ENCODE data around the gene NKX6-1. TPM values are rescaled to one million over a fixed set of nuclear protein-coding genes. Genes with fewer than 3 reads are reported as not detected.

NKX6-1 gene
- total RNA-seq, 1 donor from 2014 or later, result not detected

DNA sequence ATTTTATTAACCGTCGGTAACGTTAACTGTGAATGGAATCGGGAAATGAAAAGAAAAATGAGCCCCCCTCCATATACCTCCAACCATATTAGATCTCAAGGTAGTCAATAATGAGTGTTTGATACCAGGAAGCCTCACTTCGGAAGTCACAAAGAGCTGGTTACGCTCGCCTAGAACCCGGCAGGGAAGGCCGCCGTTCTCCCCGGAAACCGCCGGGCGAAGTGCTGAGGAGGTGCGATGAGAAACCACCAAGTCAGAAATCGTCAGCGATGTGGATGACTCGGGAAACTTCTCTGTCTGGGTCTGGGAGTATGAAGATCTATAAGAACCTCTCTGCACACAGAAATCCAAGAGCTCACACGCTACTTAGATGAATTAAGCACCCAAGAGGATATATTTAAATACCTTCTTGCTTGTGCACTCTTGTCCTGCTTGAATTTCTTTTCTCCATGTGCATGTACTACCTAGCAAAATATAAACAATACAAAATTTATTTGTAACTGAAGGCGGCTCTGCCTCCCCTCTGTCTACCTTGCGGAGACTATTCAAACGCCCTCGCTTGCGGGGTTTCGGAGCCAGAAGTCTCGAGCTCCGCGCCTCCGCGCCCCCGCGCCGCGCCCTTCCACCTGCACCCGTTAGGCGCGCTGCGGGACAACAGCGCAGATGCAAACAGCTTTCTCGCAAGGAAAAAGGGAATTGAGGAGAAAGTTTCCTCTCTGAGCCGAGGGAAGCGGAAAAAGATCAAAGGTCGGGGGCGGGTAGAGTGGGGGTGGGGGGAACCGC lies 17.8 kb downstream of the NKX6-1 start:
- intact Hi-C loops (cut with micrococcal nuclease), result no loop called here

DNA sequence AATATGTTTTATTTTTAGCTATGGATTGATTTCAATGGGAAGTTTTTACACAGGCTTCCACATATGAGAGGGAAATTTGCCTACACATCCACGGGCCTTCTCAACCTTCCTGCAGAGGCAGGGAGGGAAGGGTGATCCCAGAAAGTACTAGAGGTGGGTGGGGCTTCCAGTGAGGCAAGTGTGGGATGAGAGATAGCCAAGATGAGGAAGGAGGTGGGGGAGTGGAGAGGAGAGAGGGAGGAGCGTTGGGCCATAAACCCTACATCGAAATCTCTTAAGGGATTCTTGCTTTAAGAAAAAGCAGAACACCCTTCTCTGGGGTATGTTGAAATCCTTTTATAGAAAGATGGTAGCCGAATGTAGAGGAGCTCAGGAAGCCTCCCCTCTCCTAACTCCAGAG lies 19.0 kb downstream of the NKX6-1 start:
- intact Hi-C loops (cut with micrococcal nuclease), result no loop called here

DNA sequence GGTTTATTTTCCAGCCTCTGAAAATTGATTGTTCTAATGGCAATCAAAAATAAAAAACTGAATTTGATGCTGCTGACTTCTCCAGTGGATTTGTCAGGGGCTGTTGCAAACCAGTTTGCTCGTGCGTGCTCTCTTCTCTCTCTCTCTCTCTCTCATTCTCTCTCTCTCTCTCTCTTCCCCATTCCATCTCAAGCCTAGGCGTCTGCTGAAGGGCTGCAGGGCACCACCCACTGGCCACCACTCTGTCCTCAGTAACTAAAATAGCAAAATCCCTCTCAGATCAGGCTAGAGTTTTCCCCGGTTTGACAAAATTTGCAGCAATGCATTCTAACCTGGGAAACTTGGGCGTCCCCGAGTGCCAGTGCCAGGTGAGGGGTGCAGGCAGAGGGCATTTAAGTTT lies 19.4 kb downstream of the NKX6-1 start:
- intact Hi-C loops (cut with micrococcal nuclease), result no loop called here

DNA sequence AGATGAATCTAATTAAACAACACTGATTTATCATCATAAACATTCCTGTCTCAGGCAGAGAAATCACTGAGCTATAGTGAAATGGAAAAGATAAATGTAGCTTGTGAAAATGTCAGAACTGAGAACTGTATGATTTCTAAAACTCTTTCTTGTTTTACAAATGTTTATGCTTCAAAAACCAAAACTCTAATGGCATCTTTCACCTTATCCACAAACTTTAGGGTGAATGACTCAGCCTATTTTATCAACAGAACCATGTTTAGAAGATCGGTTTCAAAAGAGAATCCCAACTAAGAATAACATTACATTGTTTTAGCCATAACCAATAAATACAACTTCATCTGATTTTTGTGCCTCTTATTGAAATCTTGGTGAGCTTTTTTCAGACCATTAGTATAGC lies 21.4 kb downstream of the NKX6-1 start:
- intact Hi-C loops (cut with micrococcal nuclease), result no loop called here

DNA sequence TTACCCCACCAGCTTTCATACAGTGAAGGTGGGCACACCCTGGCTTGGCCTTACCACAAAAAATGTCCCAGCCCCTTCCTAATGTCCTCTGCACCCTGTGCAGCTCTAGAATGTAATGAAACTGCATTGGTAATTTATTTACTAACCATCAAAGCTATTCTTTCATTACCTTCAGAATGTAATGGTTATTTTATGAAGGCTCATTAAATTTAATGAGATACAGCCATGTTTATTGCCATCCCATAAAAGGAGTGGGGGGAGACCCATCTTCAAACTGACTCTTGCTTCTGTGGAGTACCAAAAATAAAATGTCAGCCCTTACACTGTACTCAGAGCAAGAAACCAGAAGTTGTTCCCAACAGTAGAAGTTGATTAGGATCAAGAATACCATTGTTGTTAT lies 25.0 kb downstream of the NKX6-1 start:
- intact Hi-C loops (cut with micrococcal nuclease), result no loop called here

DNA sequence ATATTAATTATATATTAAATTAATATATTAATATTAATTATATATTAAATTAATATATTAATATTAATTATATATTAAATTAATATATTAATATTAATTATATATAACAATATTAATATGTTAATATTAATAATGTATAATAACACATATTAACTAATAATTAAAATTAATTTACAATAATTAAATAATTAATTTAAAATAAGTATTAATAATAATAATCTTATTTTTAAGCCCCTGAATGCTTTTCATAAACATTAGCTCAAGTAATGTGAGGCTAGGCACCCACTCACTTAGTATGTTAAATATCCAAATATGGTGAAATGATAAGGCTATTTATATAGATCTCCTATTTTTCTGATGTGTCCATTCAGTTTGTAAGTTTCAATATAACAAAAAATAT lies 26.9 kb downstream of the NKX6-1 start:
- intact Hi-C loops (cut with micrococcal nuclease), result no loop called here

DNA sequence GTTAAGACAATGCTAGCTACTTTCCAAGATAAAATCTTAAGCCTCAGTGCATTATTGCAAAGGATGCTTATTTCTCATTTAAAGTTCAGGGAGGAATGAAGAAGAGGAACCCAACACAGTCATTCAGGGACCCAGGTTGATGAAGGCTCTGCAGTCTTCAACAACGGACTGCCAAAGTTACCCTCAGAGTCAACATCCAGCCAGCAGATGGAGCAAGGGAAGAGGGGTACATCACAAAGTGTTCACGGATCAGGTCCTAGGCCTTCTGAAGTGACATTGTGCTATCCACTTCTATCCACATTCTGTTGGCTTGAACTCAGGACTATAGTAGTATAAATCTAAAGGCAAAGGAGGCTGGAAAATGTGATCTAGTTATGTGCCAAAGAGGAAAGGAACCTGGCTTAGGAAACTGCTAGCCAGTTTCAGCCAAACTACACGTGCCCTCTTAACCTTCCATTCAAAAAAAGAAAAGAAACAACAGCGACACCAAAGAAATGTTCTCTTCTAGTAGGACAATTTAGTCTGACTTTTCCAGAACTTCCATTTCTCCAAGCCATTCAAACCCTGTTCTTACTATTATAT lies 28.8 kb downstream of the NKX6-1 start:
- intact Hi-C loops (cut with micrococcal nuclease), result no loop called here

DNA sequence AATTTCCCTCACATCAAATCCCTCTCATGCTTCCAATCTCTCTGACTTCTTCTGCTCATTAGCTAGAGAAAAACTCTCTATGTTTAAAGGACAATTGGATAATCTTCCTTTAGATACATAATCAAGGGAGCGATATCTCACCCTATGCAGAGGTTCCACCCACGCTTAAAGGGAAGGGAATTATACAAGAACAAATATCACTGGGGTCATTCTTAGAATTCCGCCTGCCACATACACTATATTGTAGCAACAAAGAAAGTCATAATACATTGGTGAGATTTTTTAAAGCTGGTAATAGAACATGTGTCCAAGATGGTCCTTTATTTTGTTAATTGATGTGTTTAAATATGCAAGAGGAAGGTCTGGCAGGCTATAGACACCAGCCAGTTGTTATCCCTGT lies 31.5 kb downstream of the NKX6-1 start:
- intact Hi-C loops (cut with micrococcal nuclease), result no loop called here

DNA sequence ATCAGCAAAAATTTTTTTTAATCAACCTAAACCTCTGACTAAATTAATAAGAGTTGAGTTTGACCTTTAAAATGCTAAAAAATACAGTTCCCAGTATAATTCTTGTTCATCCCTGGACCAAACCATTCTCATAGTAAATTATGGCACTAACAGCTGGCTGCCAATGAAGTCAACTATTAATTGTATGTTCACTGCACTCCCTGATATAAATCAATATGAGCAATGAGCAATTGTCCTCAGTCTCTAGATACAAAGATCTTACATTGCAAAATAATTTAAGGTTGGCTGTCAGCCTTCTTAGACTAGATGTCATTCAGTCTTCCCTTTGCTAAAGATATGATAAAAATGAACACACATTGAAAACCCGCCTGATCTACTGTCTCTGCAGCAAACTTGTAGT lies 39.3 kb downstream of the NKX6-1 start:
- intact Hi-C loops (cut with micrococcal nuclease), result no loop called here

DNA sequence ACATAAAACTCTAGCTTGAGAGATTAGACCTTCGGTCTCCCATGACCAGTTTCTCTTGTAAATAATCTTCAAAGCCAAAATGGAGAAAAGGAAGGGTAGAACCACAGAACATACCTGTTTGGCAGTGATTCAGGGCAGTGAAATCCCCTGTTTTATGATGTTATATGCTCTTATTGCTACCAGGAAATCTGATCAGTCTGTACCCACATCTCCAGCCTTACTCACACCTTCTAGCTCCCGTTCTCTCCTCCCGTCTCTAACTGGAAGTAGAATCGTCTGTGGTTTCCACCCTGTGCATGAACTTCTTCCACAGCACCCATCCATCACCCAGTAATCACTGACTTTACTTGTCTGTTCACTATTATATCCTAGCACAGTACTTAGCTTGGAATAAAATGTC lies 42.9 kb downstream of the NKX6-1 start:
- intact Hi-C loops (cut with micrococcal nuclease), result no loop called here

DNA sequence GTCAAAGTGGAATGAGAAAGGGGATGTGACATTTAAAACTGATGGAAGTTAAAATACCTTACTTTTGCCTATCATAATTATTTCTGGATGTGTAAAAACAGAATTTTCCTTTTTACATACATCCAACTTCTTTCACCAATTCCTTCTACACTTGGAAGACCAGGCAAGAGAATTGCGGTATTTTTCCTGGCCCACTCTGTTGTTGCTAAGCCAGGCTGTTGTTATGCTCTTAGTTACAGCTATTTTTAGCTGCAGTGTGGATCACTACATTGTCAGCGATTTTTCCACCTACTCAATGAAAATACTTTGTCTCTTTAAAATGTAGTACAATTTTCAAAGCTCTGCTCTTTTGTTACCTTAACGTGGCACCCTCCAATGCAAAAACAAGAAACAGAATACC lies 43.4 kb downstream of the NKX6-1 start:
- intact Hi-C loops (cut with micrococcal nuclease), result no loop called here

DNA sequence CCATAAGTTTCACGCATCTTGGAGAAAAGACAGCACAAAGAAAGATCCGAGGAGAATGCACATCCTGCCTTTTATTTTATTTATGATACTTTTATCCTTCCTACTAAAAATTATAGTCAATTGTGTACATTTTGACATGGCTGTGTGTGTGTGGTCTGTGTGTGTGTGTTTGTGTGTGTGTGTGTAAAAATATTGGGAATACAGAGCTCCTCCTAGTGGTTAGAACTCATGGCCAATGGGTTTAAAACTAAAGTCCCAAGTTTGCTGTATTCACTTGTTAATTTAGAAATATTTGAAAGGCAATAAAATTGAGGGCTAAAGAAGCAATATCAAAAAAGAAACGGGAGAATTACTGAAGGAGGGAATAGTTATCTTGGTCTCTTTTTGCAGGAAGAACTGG lies 47.5 kb downstream of the NKX6-1 start:
- intact Hi-C loops (cut with micrococcal nuclease), result no loop called here

DNA sequence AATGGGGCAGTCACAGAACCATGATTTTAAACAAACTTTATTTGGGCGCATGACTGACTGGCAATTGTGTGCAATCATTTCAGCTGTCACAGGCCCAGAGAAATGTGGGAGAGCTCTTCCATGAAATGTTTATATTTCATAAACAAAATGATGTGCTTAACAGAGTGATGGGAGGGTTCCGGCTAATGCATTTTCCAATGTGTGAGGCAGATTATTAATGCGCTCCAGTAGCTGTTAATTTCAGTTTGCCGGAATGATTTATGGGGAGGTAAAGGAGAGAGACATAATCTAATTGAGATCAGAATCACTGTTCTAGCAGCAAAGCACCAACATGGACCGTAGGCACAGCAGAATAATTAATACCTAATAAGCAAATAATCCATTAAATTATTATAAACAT lies 55.6 kb downstream of the NKX6-1 start:
- intact Hi-C loops (cut with micrococcal nuclease), result no loop called here

DNA sequence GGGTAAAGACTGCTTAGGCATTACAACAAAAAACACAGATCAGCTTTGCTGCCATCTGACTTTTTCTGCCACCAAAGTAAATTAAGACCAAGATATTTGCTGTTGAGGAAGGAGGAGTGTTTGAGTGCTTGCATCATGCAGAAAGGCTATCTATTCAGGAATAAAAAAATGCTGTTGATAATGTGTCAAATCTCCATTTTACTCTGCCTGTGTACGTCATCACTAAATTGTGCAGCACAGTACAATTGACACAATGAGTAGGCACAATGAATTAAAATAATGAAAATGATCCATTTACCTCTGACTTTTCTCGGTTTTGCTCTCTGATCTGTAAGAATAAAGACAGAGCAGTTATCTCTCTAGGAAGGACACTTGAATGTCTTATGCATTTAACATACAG lies 56.3 kb downstream of the NKX6-1 start:
- intact Hi-C loops (cut with micrococcal nuclease), result no loop called here

Other genes with a start within 250 kb of the NKX6-1 start
- gene CDS1, start 83.8 kb upstream of the NKX6-1 start, total RNA-seq, result 0.05 TPM in 1 of 2 replicates, not detected in the other

All from T-helper 2 cell treated with Interferon-gamma antibody and Interleukin-4, amounts not matched to agents 100 ng/mL and 5 ng/mL, for 36 hours (primary cell).